ENCODE measurements around the gene SLC23A3.
A peak's percentile ranks its signal among the peaks of the same experiment; 100 is the strongest.

SLC23A3 gene

DNA sequence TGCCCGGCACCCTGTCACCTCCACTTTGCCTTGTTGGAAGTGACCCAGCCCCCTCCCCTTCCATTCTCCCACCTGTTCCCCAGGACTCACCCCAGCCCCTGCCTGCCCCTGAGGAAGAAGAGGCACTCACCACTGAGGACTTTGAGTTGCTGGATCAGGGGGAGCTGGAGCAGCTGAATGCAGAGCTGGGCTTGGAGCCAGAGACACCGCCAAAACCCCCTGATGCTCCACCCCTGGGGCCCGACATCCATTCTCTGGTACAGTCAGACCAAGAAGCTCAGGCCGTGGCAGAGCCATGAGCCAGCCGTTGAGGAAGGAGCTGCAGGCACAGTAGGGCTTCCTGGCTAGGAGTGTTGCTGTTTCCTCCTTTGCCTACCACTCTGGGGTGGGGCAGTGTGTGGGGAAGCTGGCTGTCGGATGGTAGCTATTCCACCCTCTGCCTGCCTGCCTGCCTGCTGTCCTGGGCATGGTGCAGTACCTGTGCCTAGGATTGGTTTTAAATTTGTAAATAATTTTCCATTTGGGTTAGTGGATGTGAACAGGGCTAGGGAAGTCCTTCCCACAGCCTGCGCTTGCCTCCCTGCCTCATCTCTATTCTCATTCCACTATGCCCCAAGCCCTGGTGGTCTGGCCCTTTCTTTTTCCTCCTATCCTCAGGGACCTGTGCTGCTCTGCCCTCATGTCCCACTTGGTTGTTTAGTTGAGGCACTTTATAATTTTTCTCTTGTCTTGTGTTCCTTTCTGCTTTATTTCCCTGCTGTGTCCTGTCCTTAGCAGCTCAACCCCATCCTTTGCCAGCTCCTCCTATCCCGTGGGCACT lies 12.7 kb upstream of the SLC23A3 start:
- TF ChIP-seq, protein P1, sequence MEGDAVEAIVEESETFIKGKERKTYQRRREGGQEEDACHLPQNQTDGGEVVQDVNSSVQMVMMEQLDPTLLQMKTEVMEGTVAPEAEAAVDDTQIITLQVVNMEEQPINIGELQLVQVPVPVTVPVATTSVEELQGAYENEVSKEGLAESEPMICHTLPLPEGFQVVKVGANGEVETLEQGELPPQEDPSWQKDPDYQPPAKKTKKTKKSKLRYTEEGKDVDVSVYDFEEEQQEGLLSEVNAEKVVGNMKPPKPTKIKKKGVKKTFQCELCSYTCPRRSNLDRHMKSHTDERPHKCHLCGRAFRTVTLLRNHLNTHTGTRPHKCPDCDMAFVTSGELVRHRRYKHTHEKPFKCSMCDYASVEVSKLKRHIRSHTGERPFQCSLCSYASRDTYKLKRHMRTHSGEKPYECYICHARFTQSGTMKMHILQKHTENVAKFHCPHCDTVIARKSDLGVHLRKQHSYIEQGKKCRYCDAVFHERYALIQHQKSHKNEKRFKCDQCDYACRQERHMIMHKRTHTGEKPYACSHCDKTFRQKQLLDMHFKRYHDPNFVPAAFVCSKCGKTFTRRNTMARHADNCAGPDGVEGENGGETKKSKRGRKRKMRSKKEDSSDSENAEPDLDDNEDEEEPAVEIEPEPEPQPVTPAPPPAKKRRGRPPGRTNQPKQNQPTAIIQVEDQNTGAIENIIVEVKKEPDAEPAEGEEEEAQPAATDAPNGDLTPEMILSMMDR (IDR thresholded peaks at IDR 0.05; ENCODE audit: extremely low read depth, missing control alignments), result no peak
- DNase-seq (ENCODE audit: low spot score), result no peak

DNA sequence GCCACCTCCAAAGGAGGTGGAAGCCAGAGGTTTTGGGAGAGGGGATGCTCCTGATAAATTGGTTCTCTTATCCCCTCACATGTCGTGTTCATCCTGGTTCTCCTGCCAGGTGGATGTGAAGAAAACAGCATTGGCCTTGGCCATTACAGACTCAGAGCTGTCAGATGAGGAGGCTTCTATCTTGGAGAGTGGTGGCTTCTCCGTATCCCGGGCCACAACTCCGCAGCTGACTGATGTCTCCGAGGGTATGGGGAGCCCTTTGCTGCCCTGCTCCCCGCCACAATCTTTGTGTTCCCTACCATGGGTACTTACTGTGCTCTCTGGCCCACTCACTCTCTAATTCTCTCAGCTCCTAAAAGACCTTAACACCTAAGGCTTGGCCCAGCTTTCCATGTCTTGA lies 11.7 kb upstream of the SLC23A3 start:
- DNase-seq (ENCODE audit: low spot score), result no peak
- TF ChIP-seq, protein P1 (IDR thresholded peaks at IDR 0.05; ENCODE audit: extremely low read depth, missing control alignments), result no peak

DNA sequence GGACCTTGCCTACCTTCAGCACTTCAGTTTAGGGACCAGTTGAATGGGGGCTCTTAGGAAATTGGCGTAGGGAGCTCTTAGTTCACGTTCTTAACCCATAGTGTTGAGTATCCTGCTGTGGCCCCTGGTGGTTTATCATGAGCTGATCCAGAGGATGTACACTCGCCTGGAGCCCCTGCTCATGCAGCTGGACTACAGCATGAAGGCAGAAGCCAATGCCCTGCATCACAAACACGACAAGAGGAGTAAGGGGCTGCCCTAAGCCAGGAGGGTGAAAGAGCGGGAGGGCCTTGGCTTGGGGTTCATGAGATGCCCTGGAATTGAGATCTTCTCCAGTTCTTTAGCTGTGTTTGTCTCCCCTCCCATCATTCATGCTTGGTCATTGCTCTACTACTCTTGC lies 11.1 kb upstream of the SLC23A3 start:
- DNase-seq (ENCODE audit: low spot score), result no peak
- TF ChIP-seq, protein P1 (IDR thresholded peaks at IDR 0.05; ENCODE audit: extremely low read depth, missing control alignments), result no peak

DNA sequence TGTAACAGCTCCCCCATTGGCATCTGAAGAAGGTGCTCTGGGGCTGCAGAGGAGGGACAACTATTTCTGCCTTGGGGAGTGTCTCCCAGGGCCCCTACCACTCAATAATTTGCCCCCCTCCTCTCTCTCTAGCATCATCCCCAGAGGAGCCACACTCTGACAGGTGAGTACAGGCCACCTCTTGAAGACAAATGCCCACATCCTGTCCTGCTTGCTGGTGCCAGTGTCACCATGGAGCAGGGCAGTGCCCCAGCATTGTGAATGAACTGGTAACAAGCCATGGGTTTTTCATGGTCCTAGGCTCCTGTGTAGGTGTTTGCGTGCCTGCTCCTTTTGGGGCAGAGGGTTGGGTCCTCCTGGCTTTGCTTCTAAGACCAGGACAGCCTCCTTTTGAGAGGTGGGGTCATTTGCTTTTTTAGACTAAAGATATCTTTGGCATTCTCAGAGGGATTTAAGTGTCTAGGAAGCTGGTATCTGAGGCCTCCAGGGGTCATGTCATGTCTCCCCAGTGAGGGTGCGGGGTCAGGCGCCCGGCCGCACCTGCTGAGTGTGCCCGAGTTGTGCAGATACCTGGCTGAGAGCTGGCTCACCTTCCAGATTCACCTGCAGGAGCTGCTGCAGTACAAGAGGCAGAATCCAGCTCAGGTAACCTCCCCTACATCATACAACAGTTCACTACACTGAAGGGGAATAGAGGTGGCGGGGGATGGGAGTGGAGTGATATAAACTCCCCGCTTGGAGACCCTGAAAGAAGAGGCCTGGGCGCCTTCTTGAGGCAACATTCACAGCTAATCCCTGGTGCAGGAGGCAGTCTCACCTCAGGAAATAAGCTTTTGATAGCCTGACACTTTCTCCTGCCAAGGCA lies 10.0 kb upstream of the SLC23A3 start:
- DNase-seq (ENCODE audit: low spot score), result no peak
- TF ChIP-seq, protein P1 (IDR thresholded peaks at IDR 0.05; ENCODE audit: extremely low read depth, missing control alignments), result no peak

DNA sequence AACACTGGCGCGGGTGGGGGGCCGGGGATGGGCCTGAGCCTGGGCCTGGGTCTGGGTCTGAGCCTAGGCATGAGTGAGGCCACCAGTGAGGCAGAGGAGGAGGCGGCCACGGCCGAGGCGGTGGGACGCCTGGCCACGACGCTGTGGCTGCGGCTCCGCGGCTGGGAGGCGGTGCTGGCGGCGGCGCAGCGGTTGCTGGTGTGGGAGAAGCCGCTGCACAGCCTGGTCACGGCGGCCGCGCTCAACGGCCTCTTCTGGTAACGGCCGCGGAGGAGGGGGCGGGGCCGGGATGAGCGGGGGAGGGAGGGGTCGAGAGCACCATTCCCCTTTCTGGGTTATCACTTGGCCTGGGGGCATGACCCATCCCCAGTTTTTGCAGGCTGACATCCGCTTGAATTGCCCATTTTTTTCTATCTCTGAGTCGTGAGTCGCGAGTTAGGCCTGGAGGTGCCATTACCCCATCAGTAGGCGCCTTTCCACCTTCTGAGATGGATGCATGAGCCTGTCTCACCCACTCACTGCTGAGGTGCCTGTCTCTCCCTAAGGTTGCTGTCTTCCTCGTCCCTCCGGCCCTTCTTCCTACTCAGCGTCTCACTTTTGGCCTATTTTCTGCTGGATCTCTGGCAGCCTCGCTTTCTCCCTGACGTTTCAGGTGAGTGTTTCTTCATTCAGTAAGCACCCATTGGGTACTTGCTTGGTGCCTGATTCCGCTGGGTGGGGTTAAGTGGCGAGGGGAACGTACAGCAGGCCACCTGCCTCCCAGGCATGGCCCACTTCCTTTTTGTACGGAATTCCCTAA lies 8.7 kb upstream of the SLC23A3 start:
- DNase-seq (ENCODE audit: low spot score), result peak; percentile 56
- TF ChIP-seq, protein P1 (IDR thresholded peaks at IDR 0.05; ENCODE audit: extremely low read depth, missing control alignments), result no peak

DNA sequence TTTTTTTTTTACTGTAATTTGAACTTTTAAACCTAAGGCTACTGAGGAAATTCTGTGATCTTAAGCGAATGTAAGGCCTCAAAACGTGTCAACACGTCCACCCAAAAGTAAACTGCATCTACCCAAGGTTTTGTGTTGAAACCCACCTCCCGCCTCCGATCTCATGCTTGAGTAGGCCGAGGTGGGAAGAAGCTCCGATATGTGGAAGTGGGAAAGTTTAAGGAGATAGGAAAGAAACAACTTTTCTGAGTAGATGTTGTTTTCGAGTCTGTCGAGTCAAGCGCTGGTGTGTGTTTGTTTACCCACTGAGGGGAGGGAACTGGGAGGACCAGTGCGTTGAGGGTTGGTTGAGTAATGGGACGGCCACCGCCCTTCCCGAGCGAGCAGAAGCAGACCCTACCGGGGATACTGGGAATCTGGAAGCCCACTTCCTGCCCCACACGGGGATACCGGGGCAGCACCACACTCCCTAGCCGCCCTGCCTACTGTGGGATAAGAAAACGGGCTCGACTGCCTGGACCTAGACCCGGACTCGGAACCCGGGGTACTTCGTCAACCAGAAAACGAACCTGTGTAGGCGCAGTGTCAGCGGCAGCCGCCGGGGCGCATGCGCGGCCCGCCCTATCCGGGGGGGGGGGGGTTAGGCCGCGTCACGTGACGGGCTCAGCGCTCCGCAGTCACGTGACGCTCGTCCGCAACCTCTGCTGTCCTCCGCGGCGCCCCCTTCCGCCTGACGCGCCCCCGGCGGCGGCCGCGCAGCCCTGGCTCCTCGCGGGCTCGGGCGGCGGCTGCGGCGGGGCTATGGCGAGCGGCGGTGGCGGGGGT lies 7.9 kb upstream of the SLC23A3 start, which contains the start of gene RETREG2:
Gene RETREG2 (plus strand): TSS at position 724 of the 825 bp plus-strand sequence. CDS start 78 bp downstream, at position 802.
- peak; percentile 99 for DNase-seq (ENCODE audit: low spot score)
- TF ChIP-seq, protein P1 (IDR thresholded peaks at IDR 0.05; ENCODE audit: extremely low read depth, missing control alignments), result peak; percentile 53

Measured in GM20000 (cell line).